HG03342 (cell line): ENCODE measurements around the gene ZFP62.

Source experiments
- ATAC-seq: cut with Tn5 transposase; IDR thresholded peaks from one replicate; pipeline ENCODE4 v1.9.1; 2021; ENCODE audit warnings: mild to moderate bottlenecking, moderate library complexity; ENCODE audit not compliant: unreplicated experiment

ZFP62 gene

DNA sequence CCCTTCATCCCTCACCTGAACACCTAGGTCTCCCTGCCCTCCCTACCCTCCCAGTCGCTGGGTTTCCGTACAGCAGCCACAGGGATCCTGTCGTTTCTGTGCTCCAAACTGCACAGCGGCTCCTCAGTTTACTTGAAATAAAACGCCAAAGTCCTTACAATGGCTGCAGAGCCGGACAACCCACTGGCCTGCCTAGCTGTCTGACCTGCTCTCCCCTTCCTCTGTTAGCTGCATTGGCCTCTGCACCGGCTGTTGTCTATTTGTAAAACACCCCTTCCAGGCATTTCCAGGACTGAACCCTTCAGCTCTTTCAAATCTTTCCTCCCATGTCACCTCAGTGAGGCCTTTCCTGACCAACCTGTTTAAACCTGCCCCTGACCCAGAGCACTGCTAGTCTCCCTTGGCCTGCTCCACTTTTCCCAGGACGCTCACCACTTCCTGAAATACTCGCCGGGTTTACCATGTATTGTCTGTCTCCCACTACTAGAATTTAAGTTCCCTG, 49.4 kb downstream of the ZFP62 start:
- no peak for ATAC-seq

DNA sequence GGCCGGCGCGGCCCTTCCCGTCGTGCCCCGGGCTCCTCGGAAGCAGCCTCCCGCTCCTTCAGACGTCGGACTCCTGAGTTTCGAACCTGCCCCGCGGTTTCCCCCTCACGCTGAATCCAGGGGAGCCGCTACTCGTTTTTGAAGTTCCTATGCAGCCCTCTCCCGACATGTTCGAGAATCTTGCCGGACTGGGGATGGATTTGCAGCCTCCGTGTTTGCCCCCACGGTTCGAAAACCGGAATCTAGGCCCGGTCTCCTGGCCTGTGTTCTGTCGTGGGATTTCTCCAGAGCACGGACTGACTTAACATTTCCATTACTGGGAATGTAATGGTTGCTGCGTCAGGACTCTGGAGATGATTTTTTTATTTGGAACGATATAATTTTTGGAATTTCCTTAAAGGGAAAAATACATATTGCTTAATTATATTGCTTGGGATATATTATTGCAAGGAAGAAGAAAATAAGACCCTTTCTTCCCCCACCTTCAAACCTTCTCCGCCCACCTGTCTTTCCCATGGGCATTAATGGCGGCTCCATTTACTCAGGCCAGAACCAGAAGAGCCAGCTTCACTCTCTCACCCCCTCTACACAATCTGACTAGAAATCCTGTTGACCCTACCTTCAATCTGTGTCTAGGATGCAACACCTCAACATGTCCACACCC, 50.0 kb downstream of the ZFP62 start:
- no peak for ATAC-seq

DNA sequence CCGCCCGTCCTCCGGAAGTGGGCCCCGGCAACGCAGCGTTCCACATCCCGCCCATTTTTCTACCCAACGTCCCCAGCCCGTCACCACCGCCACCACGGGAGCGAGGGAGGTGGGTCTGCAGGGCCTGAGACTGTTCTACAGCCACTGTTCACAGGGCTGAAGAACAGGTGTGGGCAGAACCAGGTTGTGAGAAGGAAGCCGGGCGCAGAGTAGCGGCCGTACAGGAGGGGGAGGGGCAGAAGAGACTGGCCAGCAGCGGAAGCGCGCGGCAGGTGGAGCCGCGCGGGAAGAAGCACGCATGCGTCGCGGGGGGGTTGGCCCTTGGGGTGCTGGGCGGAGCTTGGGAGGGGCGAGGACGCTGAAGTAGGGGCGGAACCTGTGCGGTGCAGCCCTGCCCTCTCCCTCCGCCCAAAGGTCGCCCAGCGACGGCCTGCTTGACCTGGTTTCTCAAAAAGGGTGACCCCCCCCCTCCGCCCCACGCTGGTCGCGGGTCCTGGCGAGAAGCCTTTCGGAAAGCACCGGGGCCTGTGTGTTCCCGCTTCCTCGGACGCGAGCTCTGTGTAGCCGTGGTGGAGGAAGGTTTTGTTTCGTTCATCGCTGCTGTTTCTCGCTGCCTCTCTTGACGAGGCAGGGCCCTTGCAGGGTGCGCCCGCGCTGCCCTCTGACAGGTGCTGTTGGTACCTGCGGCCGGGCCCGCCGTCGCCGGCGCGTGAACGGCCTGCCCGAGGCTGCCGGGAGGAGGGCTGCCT, 50.7 kb downstream of the ZFP62 start:
- peak; percentile 59 for ATAC-seq

DNA sequence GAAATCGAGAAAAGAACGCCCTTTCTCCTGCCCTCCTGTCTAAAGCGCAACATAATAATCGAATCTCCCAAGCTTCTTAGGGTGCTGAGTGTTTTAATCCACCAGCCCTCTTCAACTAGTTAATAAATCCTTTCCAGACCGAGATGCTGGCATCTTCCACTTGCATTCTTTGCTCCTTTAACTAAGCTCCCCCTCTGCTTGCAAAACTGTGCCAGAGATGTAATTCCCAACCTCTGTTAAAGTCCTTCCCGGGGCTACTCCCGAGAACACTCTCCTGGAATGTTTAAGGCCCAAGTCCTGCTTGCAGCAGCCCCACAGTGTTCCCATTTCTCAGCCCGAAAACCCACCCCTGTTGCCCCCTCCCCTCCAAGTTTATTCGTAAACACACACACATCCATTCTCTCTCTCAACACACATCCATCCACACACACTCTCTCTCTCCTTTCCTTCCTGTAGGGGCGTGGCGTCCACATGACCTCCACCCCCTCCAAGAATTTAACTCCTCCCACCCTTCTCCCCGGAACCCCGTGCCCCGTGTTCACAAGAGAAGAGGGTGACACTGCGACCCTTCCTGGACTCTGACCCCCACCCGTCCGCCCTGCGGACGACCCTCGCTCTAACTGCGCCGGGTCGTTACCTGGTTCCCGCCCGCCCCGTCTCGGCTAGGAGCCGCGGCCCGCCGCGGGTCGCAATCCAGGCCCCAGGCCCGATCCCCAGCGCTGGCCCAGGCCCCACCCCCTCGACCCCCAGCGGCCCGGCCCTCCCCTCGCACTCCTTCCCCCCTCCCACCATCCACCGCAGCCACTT, 51.5 kb downstream of the ZFP62 start:
- peak; percentile 61 for ATAC-seq

DNA sequence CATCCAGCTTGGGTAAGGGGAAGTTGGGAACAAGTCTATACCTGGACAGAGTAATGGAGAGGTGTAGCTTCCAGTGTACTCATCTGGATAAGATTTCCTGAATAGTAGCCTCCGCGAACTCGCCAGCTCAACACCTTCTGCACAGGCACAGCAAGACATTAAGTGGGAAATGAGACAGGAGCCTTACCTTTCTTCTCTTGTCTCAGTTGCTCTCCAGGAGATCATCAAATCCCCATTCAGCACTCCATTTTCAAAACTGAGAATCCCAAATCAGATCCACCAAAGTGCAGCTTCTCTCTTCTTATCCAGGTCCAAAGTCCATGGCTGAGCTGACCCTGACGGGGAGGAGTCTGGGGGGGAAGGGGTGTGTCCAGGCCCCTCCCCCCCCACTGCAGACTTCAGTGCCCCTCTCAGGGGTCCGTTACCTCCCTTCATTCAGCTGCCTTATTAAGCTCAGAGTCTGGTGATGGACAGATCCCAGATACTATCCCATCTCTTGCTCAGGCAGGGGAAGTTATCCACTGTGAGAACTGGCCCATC, 52.5 kb downstream of the ZFP62 start:
- ATAC-seq, result no peak

DNA sequence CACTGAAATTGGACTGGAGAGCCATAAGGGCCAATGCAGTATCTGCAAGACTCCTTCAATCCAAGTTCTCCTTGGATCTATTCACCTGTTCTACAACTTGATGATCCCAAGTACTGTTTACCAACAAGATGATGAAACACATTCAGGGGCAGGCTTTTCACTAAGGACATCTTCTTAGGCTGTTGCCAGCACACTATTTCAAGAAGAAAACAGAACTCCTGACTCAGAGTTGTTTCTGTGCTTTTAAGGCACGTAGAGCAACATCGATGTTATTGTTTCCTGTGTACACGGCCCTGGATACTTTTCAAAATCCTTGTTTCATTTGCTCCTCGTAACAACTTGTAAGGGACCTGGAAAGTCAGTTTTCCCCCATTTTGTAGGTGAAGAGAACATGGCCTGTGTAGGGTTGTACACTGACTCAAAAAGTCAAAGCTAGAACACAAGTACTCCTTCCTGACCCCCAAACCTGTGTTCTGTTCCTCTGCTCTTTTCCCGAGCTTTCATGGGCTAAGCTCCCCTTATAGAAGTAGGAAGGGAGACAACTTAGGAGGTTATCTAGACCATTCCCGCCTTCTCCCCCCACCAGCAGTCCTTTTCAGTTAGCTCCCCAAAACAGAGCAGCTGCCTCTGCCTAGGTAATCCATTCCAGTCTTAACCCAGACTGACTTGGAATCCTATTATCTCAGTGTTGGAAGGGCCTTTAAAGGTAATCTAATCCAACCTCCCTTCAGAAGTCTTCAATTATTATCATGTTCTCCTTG, 53.2 kb downstream of the ZFP62 start:
- no peak for ATAC-seq

DNA sequence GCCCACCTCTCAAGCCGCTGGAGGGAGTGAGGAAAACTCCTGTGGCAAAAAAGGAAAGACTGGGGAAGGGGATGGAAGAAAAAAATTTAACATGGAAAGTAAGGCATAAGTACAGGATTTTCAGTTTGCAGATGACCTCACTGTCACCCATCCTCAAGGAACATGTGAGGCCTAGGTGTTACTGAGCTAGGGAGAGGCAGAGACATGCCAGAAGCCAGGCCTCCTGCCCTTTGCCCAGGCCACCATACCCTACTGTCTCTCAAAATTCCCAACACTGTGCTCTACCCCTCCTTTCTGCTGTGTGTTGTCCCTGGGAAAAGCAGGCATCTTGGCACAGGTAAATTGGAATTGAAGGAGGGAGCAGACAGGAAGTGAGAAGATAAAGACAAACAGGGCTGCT, 54.0 kb downstream of the ZFP62 start:
- no peak for ATAC-seq

DNA sequence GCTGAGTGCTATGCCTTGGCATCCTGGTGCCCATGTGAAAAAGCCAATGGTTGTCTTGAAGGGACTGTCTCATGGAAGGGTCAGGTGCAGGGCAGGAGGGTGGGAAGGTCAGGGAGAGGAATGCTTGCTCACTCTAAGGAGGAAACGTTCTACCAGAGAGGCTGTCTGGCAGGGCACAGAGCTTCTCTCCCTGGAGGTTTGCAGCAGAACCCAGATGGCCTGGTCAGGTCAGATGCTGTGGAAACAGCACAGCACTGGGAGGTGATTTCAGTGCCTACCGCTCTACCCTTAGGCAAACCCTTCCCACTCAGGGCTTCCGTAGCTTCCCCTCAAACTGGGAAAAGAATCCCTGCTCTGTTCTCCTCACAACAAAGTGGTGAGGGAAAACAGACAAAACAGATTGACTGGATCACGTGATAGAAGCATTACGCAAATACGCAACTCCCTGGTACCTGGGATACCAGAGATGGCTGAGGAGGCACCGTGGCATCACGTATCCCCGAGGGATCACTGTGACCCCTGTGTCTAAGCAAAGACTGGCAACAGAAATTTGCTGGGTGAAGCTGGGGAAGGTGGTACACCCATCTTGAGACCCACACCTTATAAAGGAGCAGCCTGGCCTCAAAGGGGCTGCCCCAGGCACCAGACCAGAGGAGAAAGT, 54.6 kb downstream of the ZFP62 start:
- ATAC-seq, result no peak

DNA sequence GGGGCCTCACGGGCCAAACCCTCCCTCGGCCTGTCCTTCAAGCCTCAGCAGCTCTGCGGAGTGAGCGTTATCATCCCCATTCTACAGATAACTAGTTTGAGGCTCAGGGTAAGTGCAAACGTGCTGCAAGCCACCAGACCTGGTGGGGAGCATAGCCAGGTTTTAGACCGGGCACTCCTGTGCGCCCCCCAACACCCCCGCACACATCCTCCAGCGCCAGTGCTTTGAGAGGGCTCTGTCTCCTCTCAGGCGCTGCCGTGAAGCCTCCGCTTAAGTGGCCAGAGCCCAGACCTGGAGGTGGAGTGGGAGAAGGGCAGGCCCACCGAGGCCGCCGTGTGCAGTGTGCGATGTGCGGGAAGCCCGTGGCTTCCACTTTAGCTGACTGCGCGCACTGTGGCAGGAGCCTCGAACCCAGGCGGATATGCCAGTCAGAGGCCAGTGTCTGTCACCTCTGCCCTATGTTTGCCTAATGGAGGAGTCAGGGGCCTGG, 56.9 kb downstream of the ZFP62 start:
- peak; percentile 4 for ATAC-seq

DNA sequence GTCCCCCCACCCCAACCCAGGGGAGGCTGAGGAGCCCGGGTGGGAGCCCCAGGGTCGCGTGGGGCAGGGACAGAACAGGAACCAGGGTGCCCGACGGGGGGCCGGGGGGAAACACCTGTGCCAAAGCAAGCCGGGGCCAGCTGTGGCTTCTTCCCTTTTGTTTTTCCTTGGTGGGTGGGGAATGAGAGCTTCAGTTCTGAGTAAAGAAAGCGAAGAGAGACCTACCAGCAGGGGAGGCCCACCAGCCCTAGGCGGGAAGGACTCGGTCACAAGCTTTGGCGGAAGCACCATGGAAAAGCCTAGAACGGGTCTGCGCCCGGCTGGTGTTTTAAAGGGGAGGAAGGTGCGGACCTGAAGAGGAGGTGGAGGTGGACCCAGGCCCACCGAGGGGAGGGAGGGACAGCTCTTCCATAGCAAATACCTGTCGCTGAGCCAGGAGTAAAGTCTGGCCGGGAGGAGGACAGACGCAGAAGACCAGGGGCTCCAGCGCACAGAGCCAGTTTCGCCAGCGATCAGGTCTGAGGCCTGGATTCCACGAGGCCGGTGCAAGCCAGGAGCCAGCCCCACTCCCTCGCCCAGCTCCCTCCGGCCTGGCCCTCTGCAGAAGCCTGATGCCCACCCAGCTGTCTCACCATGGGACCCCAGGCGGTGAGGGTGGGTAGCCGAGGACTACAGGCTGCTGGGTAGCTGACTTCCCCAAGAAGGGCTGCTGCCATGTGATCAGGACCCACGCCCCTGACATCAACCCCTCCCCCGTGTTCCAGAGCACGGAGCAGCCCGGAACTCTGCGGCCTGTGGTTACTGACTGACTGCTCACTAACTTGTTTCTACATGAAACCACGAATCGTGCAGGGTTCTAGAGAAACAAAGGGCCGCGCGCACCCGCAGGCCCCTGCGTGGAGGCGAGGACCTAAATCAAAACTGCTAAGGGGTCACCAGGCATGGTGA, 57.6 kb downstream of the ZFP62 start:
- ATAC-seq, result peak; percentile 54

DNA sequence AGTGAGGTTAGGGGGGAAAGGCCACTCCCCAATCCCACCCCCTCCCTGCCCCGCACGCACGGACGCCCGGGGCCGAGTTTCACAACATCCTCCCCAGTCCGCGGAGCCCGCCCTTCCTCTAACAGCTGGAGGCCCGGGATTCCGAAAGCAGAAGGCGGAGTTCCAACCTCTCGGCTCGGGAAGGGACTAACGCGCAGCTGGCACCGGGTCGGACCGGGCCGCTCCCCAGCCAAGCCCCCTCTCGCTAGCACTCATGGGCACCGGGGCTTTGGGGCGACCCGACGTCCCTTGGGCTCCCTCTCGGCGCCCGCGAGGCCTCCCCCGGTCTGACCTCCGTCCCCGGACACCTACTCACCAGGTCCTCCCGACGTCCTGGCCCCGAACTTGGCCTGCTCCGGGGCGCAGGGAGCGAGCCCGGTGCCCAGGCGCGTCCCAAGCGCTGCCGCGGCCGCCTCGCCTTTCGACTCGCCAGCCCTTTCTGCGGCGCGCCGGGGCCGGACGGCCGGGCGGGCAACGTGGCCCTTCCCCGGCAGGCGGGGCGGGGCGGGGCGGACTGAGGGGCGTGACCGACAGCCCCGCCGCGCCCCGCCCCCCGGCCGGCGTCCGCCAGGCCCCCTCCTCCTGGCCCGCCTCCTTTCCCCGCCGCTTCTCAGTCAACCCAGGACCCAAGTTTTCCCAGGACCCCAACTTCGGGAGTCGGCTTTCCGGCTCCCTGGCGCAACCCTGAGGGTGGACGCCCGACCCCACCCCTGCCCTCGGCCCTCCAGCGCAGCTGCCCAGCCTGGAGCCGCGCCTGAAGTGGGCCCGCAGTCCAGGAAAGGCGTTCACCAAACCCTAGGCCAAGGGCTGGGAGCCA, 58.5 kb downstream of the ZFP62 start, which contains the start of gene MGAT1:
Gene MGAT1 (minus strand): TSS at position 482 of the 856 bp plus-strand sequence. CDS start 9,835 bp downstream, outside the sequence.
- ATAC-seq, result peak; percentile 44

DNA sequence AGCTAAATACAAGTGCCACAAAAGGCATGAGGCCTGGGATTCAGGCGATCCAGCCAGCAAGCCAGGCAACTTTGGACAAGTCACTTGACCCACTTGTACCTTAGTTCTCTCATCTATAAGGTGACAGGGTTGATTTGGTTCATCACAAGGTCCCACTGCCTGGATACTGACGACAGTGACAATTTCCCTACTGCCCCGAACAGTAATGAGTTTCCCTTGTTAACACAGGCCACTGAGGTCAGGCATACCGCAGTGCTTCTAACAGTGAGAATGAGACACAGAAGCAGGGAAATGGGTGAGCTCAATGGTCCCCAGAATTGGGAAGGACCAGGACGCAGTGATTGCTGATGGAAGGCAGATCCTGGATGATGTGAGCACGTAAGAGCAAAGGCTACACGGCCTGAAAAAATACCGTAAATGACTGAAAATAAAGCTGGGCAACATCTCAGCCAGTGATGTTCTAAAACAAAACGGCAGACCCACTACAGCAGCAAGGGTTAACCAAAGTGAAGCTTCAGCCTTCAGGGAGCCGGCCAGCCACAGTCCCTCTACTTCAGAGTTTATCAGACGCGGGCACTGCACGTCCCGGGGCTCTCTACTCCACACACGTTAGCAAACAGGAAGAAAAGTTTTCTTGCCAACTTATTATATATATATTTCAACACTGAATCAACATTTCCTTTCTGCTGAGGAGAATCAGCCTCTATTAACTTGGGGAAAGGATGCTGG, 59.3 kb downstream of the ZFP62 start:
- no peak for ATAC-seq

DNA sequence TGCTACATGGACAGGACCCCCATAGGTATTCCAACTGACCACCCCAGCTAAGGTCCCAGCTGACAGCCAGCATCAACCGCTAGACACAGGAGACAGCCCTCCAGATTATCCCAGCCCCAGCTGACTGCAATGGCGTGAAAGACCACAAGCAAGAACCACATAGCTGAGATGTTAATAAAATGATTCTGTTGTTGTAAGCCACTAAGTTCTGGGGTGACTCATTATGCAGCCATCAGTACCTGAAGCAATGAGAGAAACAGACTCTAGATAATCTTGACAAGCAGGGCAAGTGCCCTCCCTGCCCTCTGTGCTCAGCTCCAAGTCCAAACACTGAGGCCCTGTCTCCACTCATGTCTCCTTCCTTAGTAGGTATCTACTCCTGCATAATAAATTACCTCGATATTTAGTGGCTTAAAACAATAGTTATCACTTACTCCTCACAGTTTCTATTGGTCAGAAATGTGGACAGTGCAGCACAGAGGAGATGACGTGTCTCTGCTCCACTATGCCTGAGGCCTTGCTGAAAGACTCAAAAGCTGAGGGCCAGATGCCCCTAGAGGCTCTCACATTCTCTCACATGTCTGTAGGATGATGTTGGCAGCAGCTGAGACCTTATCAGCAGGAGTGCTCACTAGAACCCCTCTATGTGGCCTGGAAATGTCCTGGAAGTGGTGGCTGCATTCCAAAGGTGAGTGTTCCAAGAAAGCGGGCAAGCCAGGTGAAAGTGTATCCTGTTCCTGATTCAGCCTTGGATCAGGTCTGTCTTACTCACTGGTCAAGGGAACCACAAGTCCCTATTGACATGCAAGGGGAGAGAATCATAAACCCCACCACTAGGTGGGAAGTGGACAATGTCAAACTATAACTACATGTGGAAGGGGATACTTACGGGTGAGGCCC, 60.9 kb downstream of the ZFP62 start:
- ATAC-seq, result no peak

DNA sequence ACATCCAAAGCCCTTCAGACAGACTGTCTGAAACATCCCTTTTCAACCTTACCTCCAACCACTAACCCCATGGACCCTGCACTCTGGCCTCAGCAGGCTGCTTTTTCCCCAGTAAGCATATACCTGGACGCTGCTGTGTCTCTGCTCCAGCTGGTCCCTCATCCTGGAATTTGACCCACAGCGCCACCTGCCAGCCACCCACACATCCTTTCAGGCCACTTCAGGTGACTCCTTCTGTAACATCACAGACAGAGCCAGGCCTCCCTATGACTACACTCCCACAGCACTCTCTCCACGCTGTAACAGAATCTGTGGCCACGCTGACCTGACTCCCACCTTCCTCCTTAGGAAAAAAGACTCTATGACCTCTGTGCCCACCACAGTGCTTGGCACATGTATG, 61.9 kb downstream of the ZFP62 start:
- no peak for ATAC-seq

DNA sequence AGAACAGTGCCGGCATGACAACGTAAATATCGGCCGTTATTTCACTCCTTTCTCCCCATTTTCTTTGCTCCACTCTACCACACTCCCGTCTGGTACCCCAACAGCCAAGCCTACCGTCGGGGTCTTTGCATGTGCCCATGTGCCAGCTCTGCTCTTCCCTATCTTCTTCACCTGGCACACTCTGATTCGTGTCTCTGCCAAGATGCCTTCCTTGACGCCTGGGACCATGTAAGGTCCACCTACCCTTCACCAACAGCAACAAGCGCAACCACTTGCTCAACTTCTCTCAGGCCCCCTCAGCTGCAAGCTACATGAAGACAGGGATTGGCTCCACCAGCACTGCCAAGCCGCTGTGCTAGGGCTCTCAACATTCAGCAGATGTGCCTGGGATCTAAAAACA, 62.9 kb downstream of the ZFP62 start:
- ATAC-seq, result no peak
